ENCODE results near the gene MCOLN2. TPM values are rescaled to one million over a fixed set of nuclear protein-coding genes. Genes with fewer than 3 reads are reported as not detected.

MCOLN2 gene
- total RNA-seq, 1 experiment from 2014 or later: 11.3 TPM

DNA sequence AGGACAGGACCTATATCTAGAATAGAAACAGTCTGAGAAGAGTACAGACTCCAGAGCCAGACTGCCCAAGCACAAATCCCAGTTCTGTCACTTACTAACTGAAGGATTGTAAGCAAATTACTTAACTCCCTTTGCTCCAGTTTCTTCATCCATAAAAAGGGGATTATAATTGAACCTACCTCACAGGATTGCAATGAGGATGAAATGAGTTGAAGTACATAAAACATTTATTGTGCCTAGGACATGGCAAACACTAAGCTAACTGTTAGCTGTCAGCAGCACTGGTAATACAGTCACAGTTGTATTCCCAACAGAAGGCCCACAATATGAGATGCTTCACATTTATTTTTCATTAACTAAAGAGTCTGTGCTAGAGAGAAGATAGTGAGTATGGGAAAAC lies 33.9 kb downstream of the MCOLN2 start (continued):
- no peak for TF ChIP-seq CEBPB (IDR thresholded peaks at IDR 0.05; ENCODE audit: low read depth)
- TF ChIP-seq SIN3A (IDR thresholded peaks at IDR 0.05; ENCODE audit: low read depth): no peak

DNA sequence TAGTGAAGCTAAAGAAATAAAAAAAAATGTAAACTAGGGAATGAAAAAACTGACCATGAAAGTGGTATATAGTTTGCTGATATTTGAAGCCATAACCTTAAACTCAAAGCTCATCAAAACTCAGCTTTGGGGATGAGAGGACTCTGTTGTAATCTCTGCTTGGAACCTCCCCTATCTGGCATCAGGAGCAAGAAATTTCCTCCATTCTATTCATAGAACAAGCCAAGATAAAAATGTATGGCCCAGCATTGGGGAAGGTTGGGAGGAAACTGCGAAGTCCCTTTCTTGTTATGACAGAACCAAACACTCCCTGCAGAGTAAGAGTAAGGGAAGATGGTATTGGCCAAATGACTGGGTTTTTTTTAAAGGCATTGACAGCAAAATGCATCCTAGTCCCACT lies 35.6 kb downstream of the MCOLN2 start:
- POLR2A ChIA-PET: no interaction called here
- Histone ChIP-seq H3K9ac (ENCODE audit: low read length) (no peak overlapping the region), H3K4me3 (replicated peaks in 1 of 2; ENCODE audit: low read depth in 1 of 2, low read length in 2 of 2) (no peak overlapping the region), H3K27me3 (ENCODE audit: insufficient read depth, low read length) (no peaks in the 10 kb centered on the region), H4K20me1 (ENCODE audit: insufficient read depth) (no peaks in the 10 kb centered on the region), H3K79me2 (ENCODE audit: insufficient read depth, low read length) (no peaks in the 10 kb centered on the region), H3K27ac (ENCODE audit: low read depth, low read length) (no peak overlapping the region), H3K9me2 (ENCODE audit: insufficient read depth) (no peaks in the 10 kb centered on the region), H3K4me1 (ENCODE audit: control insufficient read depth in 1 of 2, insufficient read depth in 2 of 2, low read length in 2 of 2) (no peaks in the 10 kb centered on the region), H3K4me2 (ENCODE audit: low read length) (no peak overlapping the region), H3K36me3 (ENCODE audit: control insufficient read depth in 1 of 2, insufficient read depth in 2 of 2, low read length in 2 of 2) (no peaks in the 10 kb centered on the region), H3K9me3 (ENCODE audit: control insufficient read depth in 1 of 2, insufficient read depth in 1 of 2, low read depth in 1 of 2, low read length in 2 of 2) (no peaks in the 10 kb centered on the region), H2AFZ (ENCODE audit: low read depth, low read length, poor library complexity, severe bottlenecking) (no peak overlapping the region)
- no TSS peak for BruUV-seq (replicated peaks)
- intact Hi-C loops (cut with micrococcal nuclease): no loop called here
- DNase-seq (ENCODE audit: low read depth, low spot score) (no peak), ATAC-seq (no peak)
- TF ChIP-seq, protein P1, sequence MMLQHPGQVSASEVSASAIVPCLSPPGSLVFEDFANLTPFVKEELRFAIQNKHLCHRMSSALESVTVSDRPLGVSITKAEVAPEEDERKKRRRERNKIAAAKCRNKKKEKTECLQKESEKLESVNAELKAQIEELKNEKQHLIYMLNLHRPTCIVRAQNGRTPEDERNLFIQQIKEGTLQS (IDR thresholded peaks at IDR 0.05): no peak
- no peak for TF ChIP-seq SP1 (IDR thresholded peaks at IDR 0.05; ENCODE audit: low read depth)
- TF ChIP-seq, protein P2, sequence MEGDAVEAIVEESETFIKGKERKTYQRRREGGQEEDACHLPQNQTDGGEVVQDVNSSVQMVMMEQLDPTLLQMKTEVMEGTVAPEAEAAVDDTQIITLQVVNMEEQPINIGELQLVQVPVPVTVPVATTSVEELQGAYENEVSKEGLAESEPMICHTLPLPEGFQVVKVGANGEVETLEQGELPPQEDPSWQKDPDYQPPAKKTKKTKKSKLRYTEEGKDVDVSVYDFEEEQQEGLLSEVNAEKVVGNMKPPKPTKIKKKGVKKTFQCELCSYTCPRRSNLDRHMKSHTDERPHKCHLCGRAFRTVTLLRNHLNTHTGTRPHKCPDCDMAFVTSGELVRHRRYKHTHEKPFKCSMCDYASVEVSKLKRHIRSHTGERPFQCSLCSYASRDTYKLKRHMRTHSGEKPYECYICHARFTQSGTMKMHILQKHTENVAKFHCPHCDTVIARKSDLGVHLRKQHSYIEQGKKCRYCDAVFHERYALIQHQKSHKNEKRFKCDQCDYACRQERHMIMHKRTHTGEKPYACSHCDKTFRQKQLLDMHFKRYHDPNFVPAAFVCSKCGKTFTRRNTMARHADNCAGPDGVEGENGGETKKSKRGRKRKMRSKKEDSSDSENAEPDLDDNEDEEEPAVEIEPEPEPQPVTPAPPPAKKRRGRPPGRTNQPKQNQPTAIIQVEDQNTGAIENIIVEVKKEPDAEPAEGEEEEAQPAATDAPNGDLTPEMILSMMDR (IDR thresholded peaks at IDR 0.05 in 2 of 3, conservative IDR thresholded peaks at IDR 0.05 in 1 of 3; ENCODE audit: borderline replicate concordance in 1 of 3, insufficient read depth in 1 of 3, low read depth in 2 of 3, low read length in 2 of 3): no peak
- no peak for TF ChIP-seq EZH2phosphoT487 (IDR thresholded peaks at IDR 0.05; ENCODE audit: borderline replicate concordance)
- no peak for TF ChIP-seq CBX3 (IDR thresholded peaks at IDR 0.05; ENCODE audit: low read depth)
- TF ChIP-seq FOSL1 (IDR thresholded peaks at IDR 0.05; ENCODE audit: low read depth): no peak
- TF ChIP-seq SRF (IDR thresholded peaks at IDR 0.05; ENCODE audit: low read depth): no peak
- TF ChIP-seq RAD21 (IDR thresholded peaks at IDR 0.05; ENCODE audit: low read depth): no peak
- no peak for TF ChIP-seq TCF7L2 (IDR thresholded peaks at IDR 0.05; ENCODE audit: borderline replicate concordance, extremely low read depth, insufficient read depth, insufficient read length)
- TF ChIP-seq YY1 (IDR thresholded peaks at IDR 0.05; ENCODE audit: extremely low read depth, insufficient replicate concordance, low read depth, low read length): no peak
- TF ChIP-seq JUND (IDR thresholded peaks at IDR 0.05): no peak
- no peak for TF ChIP-seq POLR2A (IDR thresholded peaks at IDR 0.05; ENCODE audit: borderline replicate concordance, extremely low read depth, insufficient read depth, insufficient read length)
- no peak for TF ChIP-seq EGR1 (IDR thresholded peaks at IDR 0.05; ENCODE audit: low read depth)
- no peak for TF ChIP-seq ZFX (IDR thresholded peaks at IDR 0.05)
- TF ChIP-seq ZNF274 (IDR thresholded peaks at IDR 0.05; ENCODE audit: low read depth, low read length): no peak
- TF ChIP-seq, protein P3, sequence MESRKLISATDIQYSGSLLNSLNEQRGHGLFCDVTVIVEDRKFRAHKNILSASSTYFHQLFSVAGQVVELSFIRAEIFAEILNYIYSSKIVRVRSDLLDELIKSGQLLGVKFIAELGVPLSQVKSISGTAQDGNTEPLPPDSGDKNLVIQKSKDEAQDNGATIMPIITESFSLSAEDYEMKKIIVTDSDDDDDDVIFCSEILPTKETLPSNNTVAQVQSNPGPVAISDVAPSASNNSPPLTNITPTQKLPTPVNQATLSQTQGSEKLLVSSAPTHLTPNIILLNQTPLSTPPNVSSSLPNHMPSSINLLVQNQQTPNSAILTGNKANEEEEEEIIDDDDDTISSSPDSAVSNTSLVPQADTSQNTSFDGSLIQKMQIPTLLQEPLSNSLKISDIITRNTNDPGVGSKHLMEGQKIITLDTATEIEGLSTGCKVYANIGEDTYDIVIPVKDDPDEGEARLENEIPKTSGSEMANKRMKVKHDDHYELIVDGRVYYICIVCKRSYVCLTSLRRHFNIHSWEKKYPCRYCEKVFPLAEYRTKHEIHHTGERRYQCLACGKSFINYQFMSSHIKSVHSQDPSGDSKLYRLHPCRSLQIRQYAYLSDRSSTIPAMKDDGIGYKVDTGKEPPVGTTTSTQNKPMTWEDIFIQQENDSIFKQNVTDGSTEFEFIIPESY (IDR thresholded peaks at IDR 0.05; ENCODE audit: extremely low read depth, insufficient replicate concordance, low read length): no peak
- no peak for TF ChIP-seq SIN3A (IDR thresholded peaks at IDR 0.05; ENCODE audit: low read depth)
- no peak for TF ChIP-seq POLR2AphosphoS5 (IDR thresholded peaks at IDR 0.05; ENCODE audit: low read depth, low read length)
- CTCF ChIA-PET: no interaction called here
- RAD21 ChIA-PET (ENCODE audit: low non-redundant PET in 1 of 2, low total read pairs in 2 of 2, uncharacterized antibody in 2 of 2, unreplicated experiment in 2 of 2): no interaction called here
